ENCODE data around the gene DAPK2.

The DAPK2 gene

GRCh38 chr15:63998489-63998888 lies 47.8 kb downstream of the DAPK2 start:
- DNase-seq (ENCODE audit: low read depth, low spot score) = no peak

- no peak for DNase-seq (ENCODE audit: low read depth, low spot score)
Measured at GRCh38 chr15:63997715-63998442, 48.4 kb downstream of the DAPK2 start.

GRCh38 chr15:63996794-63997357 lies 49.4 kb downstream of the DAPK2 start:
- no peak for DNase-seq (ENCODE audit: low read depth, low spot score)

- no peak for DNase-seq (ENCODE audit: low read depth, low spot score)
Measured at GRCh38 chr15:63995789-63996188, 50.5 kb downstream of the DAPK2 start.

GRCh38 chr15:63994073-63994600 lies 52.1 kb downstream of the DAPK2 start:
- no peak for DNase-seq (ENCODE audit: low read depth, low spot score)

GRCh38 chr15:63992300-63992699 lies 54.0 kb downstream of the DAPK2 start:
- no peak for DNase-seq (ENCODE audit: low read depth, low spot score)

- DNase-seq (ENCODE audit: low read depth, low spot score) = no peak
Measured at GRCh38 chr15:63991706-63992105, 54.6 kb downstream of the DAPK2 start.

GRCh38 chr15:63990454-63990853 lies 55.8 kb downstream of the DAPK2 start:
- DNase-seq (ENCODE audit: low read depth, low spot score) = no peak

- DNase-seq (ENCODE audit: low read depth, low spot score) = no peak
Measured at GRCh38 chr15:63987796-63988378, 58.4 kb downstream of the DAPK2 start.

GRCh38 chr15:63986751-63987341 lies 59.4 kb downstream of the DAPK2 start:
- DNase-seq (ENCODE audit: low read depth, low spot score) = no peak

- no peak for DNase-seq (ENCODE audit: low read depth, low spot score)
Measured at GRCh38 chr15:63986185-63986680, 60.1 kb downstream of the DAPK2 start.

- DNase-seq (ENCODE audit: low read depth, low spot score) = no peak
Measured at GRCh38 chr15:63985221-63986184, 60.8 kb downstream of the DAPK2 start.

- no peak for DNase-seq (ENCODE audit: low read depth, low spot score)
Measured at GRCh38 chr15:63984331-63984730, 62.0 kb downstream of the DAPK2 start.

GRCh38 chr15:63983061-63983711 lies 63.1 kb downstream of the DAPK2 start:
- no peak for DNase-seq (ENCODE audit: low read depth, low spot score)

- no peak for DNase-seq (ENCODE audit: low read depth, low spot score)
Measured at GRCh38 chr15:63982381-63982854, 63.9 kb downstream of the DAPK2 start.

GRCh38 chr15:63981596-63982320 lies 64.5 kb downstream of the DAPK2 start:
- no peak for DNase-seq (ENCODE audit: low read depth, low spot score)

- no peak for DNase-seq (ENCODE audit: low read depth, low spot score)
Measured at GRCh38 chr15:63979262-63979793, 67.0 kb downstream of the DAPK2 start.

GRCh38 chr15:63978511-63979261 lies 67.6 kb downstream of the DAPK2 start:
- DNase-seq (ENCODE audit: low read depth, low spot score) = no peak

GRCh38 chr15:63977119-63977518 lies 69.2 kb downstream of the DAPK2 start:
- DNase-seq (ENCODE audit: low read depth, low spot score) = no peak

Measured in activated CD4-positive, CD25-positive, alpha-beta regulatory T cell treated with anti-CD3 and anti-CD28 coated beads, Interleukin-2, amount 50 U/mL, for 16 hours (primary cell).